ENCODE data around the gene SPAG16. TPM values are rescaled to one million over a fixed set of nuclear protein-coding genes. Genes with fewer than 3 reads are reported as not detected.

The SPAG16 gene
- total RNA-seq, 1 experiment from 2014 or later = 21.5 TPM

GRCh38 chr2:213848631-213849030, 564.4 kb downstream of the SPAG16 start:
- Histone ChIP-seq H3K9me3 (0 out of 2 replicates have a peak, but pooled peaks cover 4% of the 10 kb centered on the region), H3K27me3 (replicated peaks; ENCODE audit: control insufficient read depth, insufficient read depth, low read length) (no peaks in the 10 kb centered on the region), H3K4me1 (no peaks in the 10 kb centered on the region), H3K36me3 (ENCODE audit: control insufficient read depth, insufficient read depth, low read length) (no peaks in the 10 kb centered on the region), H3K4me3 (ENCODE audit: low read depth, low read length) (no peak overlapping the region)
- H3K4me3 Mint-ChIP-seq (ENCODE audit: unreplicated experiment) = no peak overlapping the region
- DNase-seq = no peak
- no peak overlapping the region for H3K27ac Mint-ChIP-seq (ENCODE audit: unreplicated experiment)
- intact Hi-C loops (cut with micrococcal nuclease; ENCODE audit: unreplicated experiment) = no loop called here
- H3K27me3 Mint-ChIP-seq (ENCODE audit: insufficient read depth, unreplicated experiment) = no peaks in the 10 kb centered on the region
- no peaks in the 10 kb centered on the region for H3K36me3 Mint-ChIP-seq (ENCODE audit: insufficient read depth, unreplicated experiment)
- POLR2A ChIA-PET = no interaction called here
- TF ChIP-seq CTCF (IDR thresholded peaks at IDR 0.05; ENCODE audit: insufficient read depth in 1 of 2, low read depth in 1 of 2, low read length in 1 of 2, severe bottlenecking in 1 of 2, unreplicated experiment in 1 of 2) = no peak
- H3K9me3 Mint-ChIP-seq (ENCODE audit: unreplicated experiment) = no peaks in the 10 kb centered on the region
- no TSS peak for BruUV-seq (replicated peaks)
- CTCF ChIA-PET = no interaction called here
- no peaks in the 10 kb centered on the region for H3K4me1 Mint-ChIP-seq (ENCODE audit: low read depth, unreplicated experiment)

GRCh38 chr2:213861638-213862037, 577.4 kb downstream of the SPAG16 start:
- Histone ChIP-seq H3K4me1 (no peaks in the 10 kb centered on the region), H3K36me3 (ENCODE audit: control insufficient read depth, insufficient read depth, low read length) (no peaks in the 10 kb centered on the region), H3K4me3 (ENCODE audit: low read depth, low read length) (no peak overlapping the region), H3K27me3 (replicated peaks; ENCODE audit: control insufficient read depth, insufficient read depth, low read length) (no peaks in the 10 kb centered on the region), H3K9me3 (no peaks in the 10 kb centered on the region)
- Mint-ChIP-seq H3K27me3 (ENCODE audit: insufficient read depth, unreplicated experiment) (no peaks in the 10 kb centered on the region), H3K4me1 (ENCODE audit: low read depth, unreplicated experiment) (no peaks in the 10 kb centered on the region), H3K36me3 (ENCODE audit: insufficient read depth, unreplicated experiment) (no peaks in the 10 kb centered on the region), H3K27ac (ENCODE audit: unreplicated experiment) (no peak overlapping the region), H3K4me3 (ENCODE audit: unreplicated experiment) (no peak overlapping the region), H3K9me3 (ENCODE audit: unreplicated experiment) (no peaks in the 10 kb centered on the region)
- DNase-seq = no peak
- no peak for TF ChIP-seq CTCF (IDR thresholded peaks at IDR 0.05; ENCODE audit: insufficient read depth in 1 of 2, low read depth in 1 of 2, low read length in 1 of 2, severe bottlenecking in 1 of 2, unreplicated experiment in 1 of 2)
- intact Hi-C loops (cut with micrococcal nuclease; ENCODE audit: unreplicated experiment) = no loop called here
- ChIA-PET CTCF (no interaction called here), POLR2A (no interaction called here)
- no TSS peak for BruUV-seq (replicated peaks)

- no peak for TF ChIP-seq CTCF (IDR thresholded peaks at IDR 0.05; ENCODE audit: insufficient read depth in 1 of 2, low read depth in 1 of 2, low read length in 1 of 2, severe bottlenecking in 1 of 2, unreplicated experiment in 1 of 2)
- Histone ChIP-seq H3K9me3 (no peaks in the 10 kb centered on the region), H3K4me3 (ENCODE audit: low read depth, low read length) (no peak overlapping the region), H3K4me1 (no peaks in the 10 kb centered on the region), H3K36me3 (ENCODE audit: control insufficient read depth, insufficient read depth, low read length) (no peaks in the 10 kb centered on the region), H3K27me3 (replicated peaks; ENCODE audit: control insufficient read depth, insufficient read depth, low read length) (no peaks in the 10 kb centered on the region)
- Mint-ChIP-seq H3K9me3 (ENCODE audit: unreplicated experiment) (no peaks in the 10 kb centered on the region), H3K36me3 (ENCODE audit: insufficient read depth, unreplicated experiment) (no peaks in the 10 kb centered on the region), H3K4me3 (ENCODE audit: unreplicated experiment) (no peak overlapping the region), H3K4me1 (ENCODE audit: low read depth, unreplicated experiment) (no peaks in the 10 kb centered on the region), H3K27ac (ENCODE audit: unreplicated experiment) (no peak overlapping the region), H3K27me3 (ENCODE audit: insufficient read depth, unreplicated experiment) (no peaks in the 10 kb centered on the region)
- no TSS peak for BruUV-seq (replicated peaks)
- no peak for DNase-seq
- intact Hi-C loops (cut with micrococcal nuclease; ENCODE audit: unreplicated experiment) = no loop called here
- ChIA-PET CTCF (no interaction called here), POLR2A (no interaction called here)
These were observed 578.3 kb downstream of the SPAG16 start for GRCh38 chr2:213862407-213863076.
